Vagina (tissue), 2 donors: ENCODE data around the gene INTS15. TPM values are rescaled to one million over a fixed set of nuclear protein-coding genes. Genes with fewer than 3 reads are reported as not detected.

ENCODE experiments used
- DNase-seq, 2 donors: peaks; one replicate each; pipeline ENCODE4 v3.0.0-alpha.2; 2017; ENCODE audit errors: extremely low spot score in 2 of 2
- H3K27ac ChIP-seq: fragments of 200-600 bp; sonication (generic); one replicate; pipeline ENCODE4 v1.5.1; 2019
- H3K27me3 ChIP-seq: fragments of 200-600 bp; sonication (generic); one replicate; pipeline ENCODE4 v1.5.1; 2019
- H3K36me3 ChIP-seq, 2 donors: fragments of 200-600 bp; sonication (generic); one replicate each; pipeline ENCODE4 v1.5.1; 2017 to 2019
- H3K4me1 ChIP-seq: fragments of 200-600 bp; sonication (generic); one replicate; pipeline ENCODE4 v1.5.1; 2019
- H3K4me3 ChIP-seq, 2 donors: fragments of 200-600 bp; sonication (generic); 1 replicate in 1 of 2; 2 replicates in 1 of 2; pipeline ENCODE4 v1.5.1; 2016 to 2019
- H3K9me3 ChIP-seq: fragments of 200-600 bp; sonication (generic); one replicate; pipeline ENCODE4 v1.5.1; 2019
- CTCF ChIP-seq, 3 experiments: fragments of 450-650 bp in 2 of 3; fragments of 200-600 bp in 1 of 3; sonication (generic) in 1 of 3; IDR thresholded peaks; one replicate each; pipeline ENCODE4 v1.5.1; 2017 to 2019; ENCODE audit warnings: antibody characterized with exemption in 3 of 3, mild to moderate bottlenecking in 2 of 3, moderate library complexity in 2 of 3
- POLR2A ChIP-seq, 2 donors: fragments of 450-650 bp; IDR thresholded peaks; one replicate each; pipeline ENCODE4 v1.6.1; 2017; ENCODE audit warnings: antibody characterized with exemption in 2 of 2, mild to moderate bottlenecking in 2 of 2, moderate library complexity in 2 of 2
- POLR2AphosphoS5 ChIP-seq, 2 donors: sonication (generic); formaldehyde crosslinking; IDR thresholded peaks; one replicate each; pipeline ENCODE4 v1.9.0; 2017; ENCODE audit warnings: antibody characterized with exemption in 2 of 2, mild to moderate bottlenecking in 2 of 2, low read depth in 1 of 2; ENCODE audit not compliant: insufficient read depth in 1 of 2
- intact Hi-C: fragments of 100-400 bp; cut with DNase I; formaldehyde crosslinking; loops from one replicate; pipeline ENCODE4 v1.15.1; 2023
- total RNA-seq: library from RNA; depleted of rRNA; stranded (reverse); fragments of >200 nt; gene quantifications from one replicate; pipeline ENCODE4 v1.2.3, GENCODE V29; 2016

Gene INTS15
- total RNA-seq, 1 donor from 2014 or later = 34.4 TPM

- no peak for DNase-seq
- TF ChIP-seq POLR2AphosphoS5 (IDR thresholded peaks at IDR 0.05; ENCODE audit: insufficient read depth in 1 of 2, low read depth in 1 of 2) = no peak
- TF ChIP-seq POLR2A (IDR thresholded peaks at IDR 0.05) = no peak
- TF ChIP-seq CTCF (IDR thresholded peaks at IDR 0.05) = no peak
- Histone ChIP-seq H3K27ac (no peak overlapping the region), H3K9me3 (no peaks in the 10 kb centered on the region), H3K4me1 (no peaks in the 10 kb centered on the region), H3K36me3 (no peaks in the 10 kb centered on the region), H3K27me3 (no peaks in the 10 kb centered on the region), H3K4me3 (no peak overlapping the region)
- intact Hi-C loops = no loop called here
Observed at GRCh38 chr7:6547400-6547799, 42.4 kb upstream of the INTS15 start.

GRCh38 chr7:6551016-6551511 is 38.8 kb upstream of the INTS15 start, which contains the start of gene GRID2IP:
GRID2IP (minus strand) TSS chr7:6551461; CDS start chr7:6551436, 25 bp downstream.
- intact Hi-C loops = no loop called here
- no peak within 1 kb of the TSS for H3K27ac ChIP-seq
- no peaks in the 10 kb centered on the region for H3K36me3 ChIP-seq
- no peak within 1 kb of the TSS for H3K4me3 ChIP-seq
- no peaks in the 10 kb centered on the region for H3K27me3 ChIP-seq
- no peaks in the 10 kb centered on the region for H3K9me3 ChIP-seq
- no peaks in the 10 kb centered on the region for H3K4me1 ChIP-seq
- no peak for TF ChIP-seq POLR2AphosphoS5 (IDR thresholded peaks at IDR 0.05; ENCODE audit: insufficient read depth in 1 of 2, low read depth in 1 of 2)
- no peak for TF ChIP-seq CTCF (IDR thresholded peaks at IDR 0.05)
- TF ChIP-seq POLR2A (IDR thresholded peaks at IDR 0.05) = no peak
- no peak for DNase-seq

- H3K36me3 ChIP-seq = no peaks in the 10 kb centered on the region
- H3K27ac ChIP-seq = no peak overlapping the region
- no peak overlapping the region for H3K4me3 ChIP-seq
- no peaks in the 10 kb centered on the region for H3K27me3 ChIP-seq
- intact Hi-C loops = no loop called here
- H3K9me3 ChIP-seq = no peaks in the 10 kb centered on the region
- no peak for DNase-seq
- no peaks in the 10 kb centered on the region for H3K4me1 ChIP-seq
- TF ChIP-seq CTCF (IDR thresholded peaks at IDR 0.05) (no peak), POLR2A (IDR thresholded peaks at IDR 0.05) (no peak), POLR2AphosphoS5 (IDR thresholded peaks at IDR 0.05; ENCODE audit: insufficient read depth in 1 of 2, low read depth in 1 of 2) (no peak)
Observed at GRCh38 chr7:6553448-6554044, 36.3 kb upstream of the INTS15 start.

GRCh38 chr7:6554848-6555247 is 35.0 kb upstream of the INTS15 start:
- intact Hi-C loops = no loop called here
- no peak for DNase-seq
- Histone ChIP-seq H3K4me1 (no peaks in the 10 kb centered on the region), H3K27me3 (no peaks in the 10 kb centered on the region), H3K9me3 (no peaks in the 10 kb centered on the region), H3K4me3 (no peak overlapping the region), H3K27ac (no peak overlapping the region), H3K36me3 (no peaks in the 10 kb centered on the region)
- TF ChIP-seq POLR2A (IDR thresholded peaks at IDR 0.05) (no peak), POLR2AphosphoS5 (IDR thresholded peaks at IDR 0.05; ENCODE audit: insufficient read depth in 1 of 2, low read depth in 1 of 2) (no peak), CTCF (IDR thresholded peaks at IDR 0.05) (no peak)

- Histone ChIP-seq H3K27me3 (no peaks in the 10 kb centered on the region), H3K4me3 (no peak overlapping the region), H3K4me1 (no peaks in the 10 kb centered on the region), H3K9me3 (no peaks in the 10 kb centered on the region), H3K27ac (no peak overlapping the region), H3K36me3 (no peaks in the 10 kb centered on the region)
- intact Hi-C loops = no loop called here
- DNase-seq = no peak
- no peak for TF ChIP-seq POLR2AphosphoS5 (IDR thresholded peaks at IDR 0.05; ENCODE audit: insufficient read depth in 1 of 2, low read depth in 1 of 2)
- TF ChIP-seq POLR2A (IDR thresholded peaks at IDR 0.05) = no peak
- TF ChIP-seq CTCF (IDR thresholded peaks at IDR 0.05) = no peak
Observed at GRCh38 chr7:6556196-6556595, 33.6 kb upstream of the INTS15 start.
